Measurements from ENCODE around the gene MYH15.
A peak's percentile ranks its signal among the peaks of the same experiment; 100 is the strongest.

Gene MYH15

GRCh38 chr3:108510496-108510895, at the start of gene MYH15:
Gene MYH15, minus strand, starts transcription at chr3:108510596. Its CDS starts 66 bp downstream, at chr3:108510530.
- DNase-seq: no peak

DNA sequence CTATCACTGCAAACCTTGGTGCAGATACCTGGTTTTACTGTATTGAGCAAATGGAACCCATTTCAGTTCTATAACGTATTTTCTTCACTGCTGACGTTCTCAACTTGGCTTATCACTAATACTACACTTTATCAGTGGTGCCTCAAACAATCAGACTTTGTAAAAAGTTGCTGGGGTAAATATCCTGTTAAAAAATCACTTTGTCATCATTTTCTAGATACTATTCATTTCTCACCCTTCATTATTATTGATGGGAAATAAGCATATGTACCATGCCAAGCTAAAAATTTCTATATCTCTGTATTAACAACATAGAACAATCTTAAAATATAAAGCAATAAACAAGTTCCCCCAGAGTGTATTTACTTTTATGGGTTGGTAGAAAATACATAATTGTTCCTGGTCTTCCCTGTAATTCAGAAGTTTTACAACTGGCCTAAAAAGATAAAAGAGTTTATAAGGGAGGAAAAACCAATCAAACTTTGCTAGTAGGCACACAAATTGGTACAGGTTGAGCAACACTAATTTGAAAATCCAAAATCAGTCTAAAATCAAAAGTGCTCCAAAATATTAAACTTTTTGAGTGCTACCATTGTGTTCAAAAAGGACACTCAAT, 45.7 kb upstream of the MYH15 start:
- DNase-seq: no peak

DNA sequence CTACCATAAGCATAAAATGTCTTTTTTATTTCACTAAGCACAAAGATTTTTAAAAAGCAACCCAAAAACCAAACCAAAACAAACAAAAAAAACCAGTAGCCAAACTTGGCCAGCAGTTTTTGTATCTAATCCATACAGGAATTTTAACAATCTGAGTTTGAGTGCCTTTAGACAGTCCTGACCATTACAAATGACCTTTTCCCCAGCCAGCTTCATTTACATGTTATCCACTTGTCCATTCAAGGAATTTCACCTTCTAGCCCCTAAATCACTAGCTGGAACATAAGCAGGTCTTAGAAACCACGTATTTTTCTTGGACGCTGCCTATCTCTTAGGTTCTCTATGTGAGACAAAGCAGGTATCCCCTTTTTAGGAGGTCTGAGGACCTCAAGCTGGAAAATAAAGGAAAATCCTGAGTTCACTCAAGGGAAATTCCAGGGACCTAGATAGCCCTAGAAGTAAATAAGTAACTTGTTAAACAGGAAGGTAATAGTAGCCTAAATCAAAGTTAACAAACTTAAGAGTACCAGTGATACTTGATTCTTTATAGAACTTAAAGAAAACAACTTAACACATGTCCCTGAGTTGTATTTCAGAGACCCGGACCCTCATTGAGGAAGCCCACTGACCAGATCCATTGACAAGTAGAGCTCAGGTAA, 44.6 kb upstream of the MYH15 start:
- no peak for DNase-seq

- DNase-seq: no peak
Measured at GRCh38 chr3:108554229-108554628, 43.8 kb upstream of the MYH15 start.

DNA sequence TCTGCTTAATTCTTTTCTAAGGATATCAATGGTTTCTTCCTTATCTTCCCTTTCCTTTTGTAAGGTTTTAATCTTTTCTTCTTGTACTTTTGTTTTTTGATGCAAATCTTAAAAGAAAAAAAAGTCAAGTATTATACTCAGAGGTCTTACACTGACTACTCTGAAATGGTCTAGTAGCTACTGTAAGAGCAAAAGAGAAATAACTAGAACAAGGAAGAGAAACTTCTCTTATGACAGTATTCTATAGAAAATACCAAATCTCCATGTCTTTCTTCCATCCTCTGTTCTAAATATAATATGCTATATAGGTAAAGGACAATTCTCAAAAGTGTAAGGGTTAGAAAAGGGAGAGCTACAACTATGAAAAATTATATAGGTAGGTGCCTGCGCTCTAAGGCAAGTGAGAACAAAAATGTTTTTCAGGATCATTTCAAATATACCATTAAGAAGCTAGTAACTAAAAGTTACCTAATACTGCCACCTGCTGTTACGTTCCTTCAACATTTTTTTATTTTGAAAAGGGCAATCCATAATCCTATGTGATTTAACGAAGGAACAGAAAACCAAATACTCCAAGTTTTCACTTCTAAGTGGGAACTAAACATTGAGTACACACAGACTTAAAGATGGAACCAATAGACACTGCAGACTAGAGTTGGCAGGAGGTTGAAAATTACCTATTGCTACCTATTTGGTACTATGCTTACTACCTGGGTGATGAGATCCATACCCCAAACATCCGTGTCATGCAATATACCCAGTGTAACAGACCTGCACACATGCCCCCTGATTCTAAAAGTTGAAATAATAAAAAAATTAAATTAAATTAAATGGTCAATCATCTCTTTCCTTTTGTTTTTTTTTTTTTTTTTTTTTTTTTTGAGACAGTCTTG, 42.1 kb upstream of the MYH15 start:
- peak; percentile 39 to 86 for DNase-seq

GRCh38 chr3:108548886-108549285, 38.5 kb upstream of the MYH15 start:
- no peak for DNase-seq

- no peak for DNase-seq
Measured at GRCh38 chr3:108548304-108548703, 37.9 kb upstream of the MYH15 start.

GRCh38 chr3:108546692-108547091, 36.3 kb upstream of the MYH15 start:
- DNase-seq: no peak

GRCh38 chr3:108546247-108546646, 35.9 kb upstream of the MYH15 start:
- no peak for DNase-seq

DNA sequence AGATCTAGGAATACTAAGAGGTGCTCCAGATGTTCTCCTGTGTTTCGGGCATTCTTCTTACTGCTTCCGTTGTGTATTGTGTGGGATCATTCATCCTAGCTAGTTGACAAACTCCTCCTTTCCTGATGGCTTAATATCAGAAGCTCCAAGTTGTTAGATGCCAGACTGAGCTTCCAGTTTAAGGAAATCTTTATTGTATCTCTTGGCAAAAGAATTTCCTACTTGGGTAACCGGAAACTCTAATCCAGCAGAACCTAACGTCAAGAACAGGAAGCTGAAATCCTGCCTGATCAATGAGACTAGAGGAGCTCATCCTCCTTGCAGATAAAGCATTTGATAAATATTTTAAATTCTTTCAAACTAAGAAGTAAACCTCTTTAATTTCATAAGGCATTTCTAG, 27.7 kb upstream of the MYH15 start:
- no peak for DNase-seq

DNA sequence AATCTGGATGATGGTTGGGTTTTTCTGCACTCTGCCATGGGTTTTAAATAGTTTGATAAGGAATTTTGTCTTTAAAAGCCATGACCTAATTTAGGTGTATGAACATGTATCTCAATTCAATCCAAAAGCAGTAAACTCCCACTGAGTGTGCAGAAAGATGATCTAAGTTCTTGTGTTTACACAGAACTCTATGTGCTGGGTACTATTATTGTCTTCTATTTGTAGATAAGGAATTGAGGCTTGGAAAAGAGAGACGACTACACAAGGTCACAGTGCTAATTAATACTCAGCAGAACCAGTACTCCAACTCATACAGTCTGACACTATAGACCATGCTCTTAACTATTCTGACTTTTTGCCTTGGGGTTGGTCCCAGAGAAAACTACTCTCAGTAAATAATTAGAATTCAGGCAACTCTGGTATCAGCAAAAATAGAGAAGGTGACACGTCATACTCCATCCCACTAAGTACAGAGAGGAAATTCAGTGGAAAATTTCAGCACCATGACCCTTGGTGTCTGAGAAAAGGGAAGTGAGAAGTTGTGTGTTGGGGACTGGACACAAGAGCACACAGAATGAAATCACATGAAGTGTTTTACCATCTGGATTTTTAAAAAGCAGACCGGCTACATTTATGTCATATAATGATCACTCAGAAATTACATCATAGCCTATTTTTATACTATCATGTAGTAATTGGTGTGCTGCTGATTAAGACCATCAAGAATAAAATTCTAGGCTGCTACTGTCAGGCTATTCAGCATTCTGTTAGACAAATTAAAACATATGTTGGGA, 18.3 kb upstream of the MYH15 start:
- DNase-seq: peak; percentile 90 to 96

DNA sequence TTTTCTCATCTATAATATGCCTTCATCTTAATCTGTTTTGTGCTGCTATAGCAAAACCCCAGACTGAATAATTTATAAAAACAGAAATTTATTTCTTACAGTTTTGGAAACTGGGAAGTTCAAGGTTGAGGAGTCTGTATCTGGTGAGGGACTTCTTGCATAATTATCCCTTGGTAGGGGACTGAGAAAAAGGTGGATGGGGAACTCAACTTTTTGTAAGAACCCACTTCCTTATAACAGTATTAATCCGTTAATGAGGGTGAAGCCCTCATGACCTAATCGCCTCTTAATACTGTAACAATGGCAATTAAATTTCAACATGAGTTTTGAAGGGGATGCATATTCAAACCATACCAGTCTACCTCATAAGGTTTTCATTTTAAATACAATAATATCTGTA, 17.4 kb upstream of the MYH15 start:
- DNase-seq: peak; percentile 39 to 49

DNA sequence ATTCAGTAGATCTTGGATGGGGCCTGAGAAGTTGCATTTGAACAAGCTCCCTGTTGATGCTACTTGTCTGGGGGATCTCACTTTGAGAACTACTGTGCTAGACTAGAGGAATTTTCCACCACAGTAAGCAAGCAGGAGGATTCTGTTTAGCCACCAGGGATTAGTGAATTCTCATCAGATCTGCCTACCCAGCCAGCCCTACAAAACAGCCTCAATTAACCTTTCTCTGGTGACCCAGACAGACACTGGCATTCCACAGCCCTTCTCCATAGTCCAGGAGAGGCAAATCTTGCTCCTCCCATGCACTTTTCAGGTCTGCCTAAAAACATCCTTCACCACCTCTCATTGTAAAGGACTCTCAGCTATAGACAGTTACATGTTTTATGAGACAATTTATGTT, 16.7 kb upstream of the MYH15 start:
- DNase-seq: no peak

- DNase-seq: no peak
Measured at GRCh38 chr3:108525971-108526370, 15.6 kb upstream of the MYH15 start.

DNA sequence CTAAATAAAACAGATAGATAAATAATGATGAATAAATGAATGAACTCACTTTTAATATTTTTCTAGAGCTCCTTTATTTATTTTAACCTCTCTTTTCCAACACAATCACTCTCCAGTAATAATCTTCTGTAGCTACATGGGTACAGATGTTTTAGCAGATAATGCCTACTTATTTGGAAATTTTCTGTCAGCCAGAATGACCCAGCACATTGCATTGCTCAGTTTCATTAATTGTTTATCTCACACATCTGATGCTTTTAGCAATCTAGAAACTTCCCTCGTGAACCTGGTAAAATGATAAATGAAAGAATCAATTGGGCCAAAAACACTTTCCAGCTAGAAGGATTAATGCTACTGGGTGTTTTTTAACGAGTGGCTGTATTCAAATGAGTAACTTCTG, 14.9 kb upstream of the MYH15 start:
- DNase-seq: no peak

DNA sequence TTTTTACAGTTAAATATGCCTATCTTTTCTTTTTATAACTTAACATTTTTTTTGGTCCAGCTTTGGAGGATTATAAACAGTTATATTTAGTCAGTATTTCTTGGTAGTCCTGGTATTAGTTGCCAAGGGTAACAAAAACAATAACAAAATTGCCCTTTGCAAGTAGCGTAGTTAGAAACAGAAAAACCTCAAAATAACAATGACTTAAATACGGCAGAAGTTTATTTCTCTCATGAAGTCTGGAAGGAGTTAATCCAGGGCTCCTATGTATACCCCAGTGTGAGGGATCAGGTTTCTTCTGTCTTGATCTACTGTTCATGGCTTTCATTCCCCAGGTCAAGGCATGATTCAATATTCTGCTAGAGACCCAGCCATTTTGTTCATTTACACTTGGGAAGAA, 14.1 kb upstream of the MYH15 start:
- DNase-seq: no peak

DNA sequence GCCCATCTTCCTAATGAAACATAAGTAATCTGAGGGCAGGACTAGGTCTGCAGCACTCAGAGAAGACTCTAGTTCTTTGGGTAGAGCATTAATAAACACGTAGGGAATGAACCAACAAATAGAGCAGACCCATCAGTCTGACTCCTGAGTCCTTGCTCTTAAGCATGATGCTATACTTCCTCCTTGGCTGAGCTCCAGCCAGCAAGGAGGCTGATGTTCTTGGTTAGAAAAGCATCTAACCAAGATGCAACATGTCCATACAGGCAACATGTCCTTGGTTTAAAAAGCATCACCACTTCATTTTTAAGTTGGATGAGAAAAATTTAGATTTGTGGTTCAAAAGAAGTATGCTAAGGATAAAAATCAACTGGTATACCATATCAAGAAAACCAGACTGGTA, 8.5 kb upstream of the MYH15 start:
- no peak for DNase-seq

DNA sequence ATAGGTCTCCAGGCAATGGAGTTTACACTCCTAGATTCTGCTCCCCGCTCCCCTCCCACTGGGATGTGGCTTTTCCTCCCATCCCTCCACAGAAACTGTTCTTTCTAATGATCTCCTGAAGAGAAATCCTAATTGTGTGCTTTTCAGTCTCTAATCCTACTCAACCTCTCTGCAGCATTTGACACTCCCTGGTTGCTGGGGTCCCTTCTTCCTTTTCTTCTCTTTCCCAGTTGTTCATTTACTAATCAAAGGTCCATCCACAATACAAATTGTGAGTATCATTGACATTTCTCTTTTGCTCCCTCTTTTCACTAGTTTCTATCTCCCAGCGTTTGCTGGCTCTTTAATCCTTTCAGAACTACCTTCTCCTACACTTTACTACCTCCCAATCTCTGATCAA, 6.5 kb upstream of the MYH15 start:
- no peak for DNase-seq

GRCh38 chr3:108513961-108514360, 3.6 kb upstream of the MYH15 start:
- no peak for DNase-seq

- no peak for DNase-seq
Measured at GRCh38 chr3:108512671-108513070, 2.3 kb upstream of the MYH15 start.

DNA sequence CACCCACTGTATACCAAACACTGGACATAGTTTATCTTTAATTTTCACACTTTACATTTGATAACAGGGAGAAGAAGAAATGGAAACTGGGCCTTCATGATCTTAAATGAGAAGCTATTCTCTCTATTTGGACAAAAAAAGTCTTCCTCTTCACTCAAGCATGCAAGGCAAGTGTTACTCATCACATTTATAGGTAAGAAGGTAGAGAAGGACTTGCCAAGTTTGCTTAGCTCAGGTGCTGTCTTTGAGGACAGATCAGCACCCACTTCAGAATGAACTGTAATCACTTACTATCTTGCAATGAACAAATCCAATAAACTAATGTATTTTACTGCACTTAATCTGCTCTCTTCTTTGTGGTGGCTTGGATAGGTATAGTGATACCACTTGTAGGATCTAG, 1.1 kb upstream of the MYH15 start:
- DNase-seq: no peak

DNA sequence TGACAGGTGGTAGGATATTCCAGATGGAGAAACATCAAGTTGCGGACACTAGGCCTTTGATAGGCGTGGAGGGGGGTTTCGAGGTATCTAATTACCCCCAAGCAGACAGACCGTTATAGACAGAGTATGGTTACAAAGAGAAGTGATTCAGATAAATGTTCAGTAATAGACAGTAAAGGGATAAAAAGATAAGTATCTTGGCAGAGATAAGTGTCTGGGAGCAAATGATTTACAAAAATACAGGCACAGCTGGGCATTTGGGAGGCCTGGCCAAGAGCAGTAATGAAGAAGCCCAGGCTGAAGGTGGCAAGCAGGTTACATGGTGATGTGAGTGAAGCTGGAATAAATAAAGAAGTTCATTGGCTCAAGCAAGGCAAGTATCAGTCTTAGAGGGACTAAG, 659 bp upstream of the MYH15 start:
- no peak for DNase-seq

DNA sequence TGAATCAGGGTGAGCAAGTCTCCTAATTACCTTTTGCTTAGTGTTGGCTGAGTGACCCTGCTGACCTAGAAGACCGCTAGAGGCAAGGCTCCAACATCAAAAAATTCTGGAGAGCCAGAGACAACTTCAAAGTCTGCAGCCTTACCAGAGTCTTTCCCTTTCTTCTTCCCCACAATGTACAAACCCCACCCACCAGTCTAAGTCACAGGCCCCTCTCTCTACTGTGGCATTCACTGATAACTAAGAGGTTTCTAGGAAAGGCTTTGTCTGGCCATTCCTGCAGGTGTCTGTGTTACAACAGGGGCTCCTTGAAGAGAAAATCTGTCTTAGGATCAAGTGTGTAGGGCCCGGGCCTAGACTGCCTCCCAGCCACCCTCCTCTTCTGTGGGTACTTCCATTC, 525 bp downstream of the MYH15 start:
- no peak for DNase-seq
